GM12878 (cell line): Measurements from ENCODE around the gene PPT1. TPM values are rescaled to one million over a fixed set of nuclear protein-coding genes. Genes with fewer than 3 reads are reported as not detected.

Source experiments
- ATAC-seq: fragments of 200-7000 bp; cut with Tn5 transposase; 3 replicates; pipeline ENCODE4 v1.9.1; 2020; ENCODE audit warnings: mild to moderate bottlenecking, moderate library complexity
- BruUV-seq: library from RNA; stranded (reverse); fragments of 400-500 nt; replicated peaks from 2 replicates; lab custom pipeline; 2021; lab: Mats Ljungman, UMichigan
- CTCF ChIA-PET: fragments of 300-600 bp; sonication (Branson Sonifier 250); formaldehyde crosslinking; extraction: SDS; loops from one replicate; lab custom pipeline; 2021; ENCODE audit warnings: inconsistent platforms; lab: Yijun Ruan, JAX
- POLR2A ChIA-PET: fragments of 350-600 bp; formaldehyde crosslinking; extraction: SDS; loops from one replicate; lab custom pipeline; 2021; ENCODE audit warnings: inconsistent platforms; lab: Charles Lee
- RAD21 ChIA-PET: fragments of 300-600 bp; sonication (Branson Sonifier 250); formaldehyde crosslinking; loops from one replicate; lab custom pipeline; 2023; ENCODE audit warnings: antibody characterized with exemption; ENCODE audit not compliant: unreplicated experiment; lab: Charles Lee
- SMC1A ChIA-PET: fragments of 300-600 bp; sonication (Branson Sonifier 250); formaldehyde crosslinking; loops from one replicate; lab custom pipeline; 2023; ENCODE audit not compliant: unreplicated experiment, uncharacterized antibody; lab: Charles Lee
- DNase-seq: peaks from one replicate; pipeline ENCODE4 v3.0.0-alpha.2; 2011; ENCODE audit warnings: low read depth, low spot score
- FAIRE-seq: peaks from 3 replicates; lab custom pipeline; 2011; peaks lifted over from hg19 to GRCh38; lab: Jason Lieb, UNC
- H2AFZ ChIP-seq: 2 replicates; pipeline ENCODE4 v1.6.0; 2011; ENCODE audit warnings: low read depth, low read length, control low read depth; ENCODE audit not compliant: control insufficient read depth
- H3K27ac ChIP-seq: 2 replicates; pipeline ENCODE4 v1.5.1; 2011; ENCODE audit warnings: control low read depth; ENCODE audit not compliant: control insufficient read depth, insufficient read depth
- H3K27me3 ChIP-seq, 2 experiments: replicated peaks in 1 of 2; 2 replicates each; pipeline versions ENCODE4 v1.6.0 to v1.6.1; 2011; ENCODE audit warnings: low read length in 1 of 2; ENCODE audit not compliant: control insufficient read depth in 2 of 2, insufficient read depth in 2 of 2
- H3K36me3 ChIP-seq, 2 experiments: 2 replicates each; pipeline ENCODE4 v1.5.1; 2011; ENCODE audit warnings: low read length in 1 of 2; ENCODE audit not compliant: control insufficient read depth in 2 of 2, insufficient read depth in 2 of 2
- H3K4me1 ChIP-seq: 2 replicates; pipeline ENCODE4 v1.6.1; 2011; ENCODE audit warnings: mild to moderate bottlenecking, low read length, moderate library complexity, mixed read lengths; ENCODE audit not compliant: control insufficient read depth, insufficient read depth
- H3K4me2 ChIP-seq: 2 replicates; pipeline ENCODE4 v1.6.0; 2011; ENCODE audit warnings: control low read depth; ENCODE audit not compliant: control insufficient read depth, insufficient read depth
- H3K4me3 ChIP-seq: fragments of 200-600 bp; sonication (generic); 2 replicates; pipeline ENCODE4 v1.5.1; 2016
- H3K79me2 ChIP-seq: 2 replicates; pipeline ENCODE4 v1.6.0; 2011; ENCODE audit warnings: low read length; ENCODE audit not compliant: control insufficient read depth, insufficient read depth
- H3K9ac ChIP-seq: 2 replicates; pipeline ENCODE4 v1.8.0; 2011; ENCODE audit warnings: low read length, control low read depth, mixed read lengths; ENCODE audit not compliant: control insufficient read depth, insufficient read depth
- H3K9me3 ChIP-seq: replicated peaks from 3 replicates; pipeline ENCODE4 v1.5.1; 2011; ENCODE audit warnings: mild to moderate bottlenecking, low read length; ENCODE audit not compliant: control insufficient read depth, insufficient read depth
- H4K20me1 ChIP-seq: 2 replicates; pipeline ENCODE4 v1.6.0; 2011; ENCODE audit not compliant: control insufficient read depth, insufficient read depth
- ATF2 ChIP-seq: IDR thresholded peaks from 2 replicates; pipeline ENCODE4 v1.6.1; 2012; ENCODE audit warnings: low read length, inconsistent platforms
- BHLHE40 ChIP-seq, 2 experiments: fragments of 450-650 bp in 1 of 2; IDR thresholded peaks; 2 replicates each; pipeline ENCODE4 v1.6.1; 2011 to 2017; ENCODE audit warnings: low read depth in 2 of 2, borderline replicate concordance in 1 of 2, improper control_type of control experiment in 1 of 2, low read length in 1 of 2, mild to moderate bottlenecking in 1 of 2
- EZH2 ChIP-seq: IDR thresholded peaks from 2 replicates; pipeline ENCODE4 v1.6.1; 2012; ENCODE audit warnings: low read depth, mild to moderate bottlenecking, control low read depth, inconsistent platforms, low read length, borderline replicate concordance; ENCODE audit not compliant: control insufficient read depth
- MYC ChIP-seq: IDR thresholded peaks from 2 replicates; pipeline ENCODE4 v1.6.1; 2011; ENCODE audit warnings: mild to moderate bottlenecking, low read length, moderate library complexity, inconsistent platforms; ENCODE audit not compliant: insufficient read depth, insufficient replicate concordance, insufficient read length, severe bottlenecking
- RB1 ChIP-seq: fragments of 450-650 bp; formaldehyde crosslinking; IDR thresholded peaks from 2 replicates; pipeline ENCODE4 v1.6.1; 2017; ENCODE audit warnings: mild to moderate bottlenecking, borderline replicate concordance
- RCOR1 ChIP-seq: conservative IDR thresholded peaks from 2 replicates; pipeline ENCODE4 v1.6.1; 2012; ENCODE audit warnings: low read depth, low read length, improper control_type of control experiment
- SMARCA5 ChIP-seq: fragments of 450-650 bp; IDR thresholded peaks from 2 replicates; pipeline ENCODE4 v1.6.1; 2017; ENCODE audit warnings: mild to moderate bottlenecking
- TARDBP ChIP-seq: IDR thresholded peaks from 2 replicates; pipeline ENCODE4 v1.6.1; 2016; ENCODE audit warnings: borderline replicate concordance
- WGBS: methylation state at CpG from one replicate; pipeline ENCODE4 v1.1.6; 2016; ENCODE audit warnings: low lambda C conversion rate; ENCODE audit not compliant: insufficient replicate concordance, insufficient coverage; ENCODE audit errors: missing lambda C conversion rate; 5-methylcytosine and 5-hydroxymethylcytosine counted together
- in situ Hi-C: fragments of 300-500 bp; cut with MboI; formaldehyde crosslinking; loops from 9 replicates; pipeline ENCODE4 v1.14.3; 2018; ENCODE audit warnings: mixed read lengths
- intact Hi-C: fragments of 100-400 bp; cut with micrococcal nuclease; formaldehyde crosslinking; loops from one replicate; pipeline ENCODE4 v1.14.2; 2022; ENCODE audit not compliant: unreplicated experiment
- polyA plus RNA-seq, 11 experiments: library from polyadenylated mRNA; depleted of rRNA in 4 of 11; unstranded in 6 of 11; stranded (reverse) in 5 of 11; fragments of >200 nt; fragmentation: Nextera tagmentation in 4 of 11; fragmentation: Illumina TruSeq in 1 of 11; extraction: Ambion mirVana in 4 of 11; extraction: Trizol in 1 of 11; gene quantifications; 1 replicate in 1 of 11; 2 replicates in 10 of 11; pipeline versions ENCODE4 v1.2.1 to v1.2.3, GENCODE V29; 2011 to 2016; ENCODE audit warnings: inconsistent platforms in 2 of 11, missing spikeins in 2 of 11, low read depth in 1 of 11
- total RNA-seq, 4 experiments: library from RNA; depleted of rRNA in 3 of 4; stranded (reverse); fragments of >200 nt in 3 of 4; fragmentation: Illumina TruSeq in 1 of 4; extraction: Trizol in 1 of 4; gene quantifications; 2 replicates each; pipeline versions ENCODE4 v1.2.1 to v1.2.3, GENCODE V29; 2013 to 2021
- TF ChIP-seq, protein P1 (sequence below): fragments of 450-650 bp; formaldehyde crosslinking; IDR thresholded peaks from 2 replicates; pipeline ENCODE4 v1.5.0; 2022; ENCODE audit warnings: mild to moderate bottlenecking, missing genetic modification characterization

The PPT1 gene
- total and polyA plus RNA-seq, 10 of the 15 experiments (the other 5 are each of a cell fraction or from before 2014, with no cell fraction given) = 50.4 to 147 (median 103) TPM

- TF ChIP-seq, protein P1, sequence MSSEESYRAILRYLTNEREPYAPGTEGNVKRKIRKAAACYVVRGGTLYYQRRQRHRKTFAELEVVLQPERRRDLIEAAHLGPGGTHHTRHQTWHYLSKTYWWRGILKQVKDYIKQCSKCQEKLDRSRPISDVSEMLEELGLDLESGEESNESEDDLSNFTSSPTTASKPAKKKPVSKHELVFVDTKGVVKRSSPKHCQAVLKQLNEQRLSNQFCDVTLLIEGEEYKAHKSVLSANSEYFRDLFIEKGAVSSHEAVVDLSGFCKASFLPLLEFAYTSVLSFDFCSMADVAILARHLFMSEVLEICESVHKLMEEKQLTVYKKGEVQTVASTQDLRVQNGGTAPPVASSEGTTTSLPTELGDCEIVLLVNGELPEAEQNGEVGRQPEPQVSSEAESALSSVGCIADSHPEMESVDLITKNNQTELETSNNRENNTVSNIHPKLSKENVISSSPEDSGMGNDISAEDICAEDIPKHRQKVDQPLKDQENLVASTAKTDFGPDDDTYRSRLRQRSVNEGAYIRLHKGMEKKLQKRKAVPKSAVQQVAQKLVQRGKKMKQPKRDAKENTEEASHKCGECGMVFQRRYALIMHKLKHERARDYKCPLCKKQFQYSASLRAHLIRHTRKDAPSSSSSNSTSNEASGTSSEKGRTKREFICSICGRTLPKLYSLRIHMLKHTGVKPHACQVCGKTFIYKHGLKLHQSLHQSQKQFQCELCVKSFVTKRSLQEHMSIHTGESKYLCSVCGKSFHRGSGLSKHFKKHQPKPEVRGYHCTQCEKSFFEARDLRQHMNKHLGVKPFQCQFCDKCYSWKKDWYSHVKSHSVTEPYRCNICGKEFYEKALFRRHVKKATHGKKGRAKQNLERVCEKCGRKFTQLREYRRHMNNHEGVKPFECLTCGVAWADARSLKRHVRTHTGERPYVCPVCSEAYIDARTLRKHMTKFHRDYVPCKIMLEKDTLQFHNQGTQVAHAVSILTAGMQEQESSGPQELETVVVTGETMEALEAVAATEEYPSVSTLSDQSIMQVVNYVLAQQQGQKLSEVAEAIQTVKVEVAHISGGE (CRISPR knock-in tag) = no peak
- no peak for TF ChIP-seq RCOR1
- TF ChIP-seq, all 136 proteins: peak for 0
These were observed 2.5 kb downstream of the PPT1 start (continued) for GRCh38 chr1:40094466-40095110.

DNA sequence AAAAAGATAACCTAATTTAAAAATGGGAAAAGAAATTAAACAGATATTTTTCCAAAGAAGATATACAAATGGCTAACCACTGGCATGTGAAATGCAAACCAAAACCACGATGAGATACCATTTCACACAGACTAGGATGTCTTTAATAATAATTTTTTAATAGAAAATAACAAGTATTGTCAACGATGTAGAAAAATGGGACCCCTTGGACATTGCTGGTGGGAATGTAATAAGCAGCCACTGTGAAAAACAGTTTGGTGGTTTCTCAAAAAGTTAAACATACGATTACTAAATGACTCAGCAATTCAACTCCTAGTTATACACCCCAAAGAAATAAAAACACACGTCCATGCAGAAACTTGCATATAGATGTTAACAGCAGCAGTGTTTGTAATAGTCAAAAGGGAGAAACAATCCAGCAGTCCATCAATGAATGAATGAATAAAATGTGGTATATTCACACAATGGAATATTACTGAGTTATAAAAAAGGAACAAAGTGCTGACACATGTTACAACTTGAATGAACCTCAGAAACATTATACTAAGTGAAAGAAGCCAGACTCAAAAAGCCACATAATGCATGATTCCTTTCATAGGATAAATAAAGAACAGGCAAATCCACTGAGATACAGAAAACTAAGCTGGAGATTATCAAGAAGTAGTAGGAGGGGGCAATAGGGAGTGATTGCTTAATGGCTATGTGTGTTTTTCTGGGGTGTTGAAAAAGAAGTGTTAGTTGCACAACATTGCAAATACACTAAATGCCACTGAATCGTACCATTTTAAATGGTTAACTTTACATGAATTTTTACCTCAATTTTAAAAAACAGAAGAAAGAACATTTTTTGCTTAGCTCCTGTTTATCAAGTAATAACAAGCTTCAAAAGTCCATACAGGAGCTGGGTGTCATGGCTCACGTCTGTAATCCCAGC is 4.1 kb downstream of the PPT1 start:
- DNase-seq (no peak), ATAC-seq (no peak), FAIRE-seq (no peak)
- POLR2A ChIA-PET = no interaction called here
- Histone ChIP-seq H3K4me3 (no peak overlapping the region), H3K79me2 (peaks cover 6% of the 10 kb centered on the region), H2AFZ (no peak overlapping the region), H3K27ac (no peak overlapping the region), H3K36me3 (peaks cover 1 to 10% of the 10 kb centered on the region in 2 experiments), H3K9ac (no peak overlapping the region), H3K4me2 (no peak overlapping the region), H3K27me3 (no peaks in the 10 kb centered on the region), H3K9me3 (no peaks in the 10 kb centered on the region), H4K20me1 (no peaks in the 10 kb centered on the region), H3K4me1 (peaks cover 4% of the 10 kb centered on the region; the same call in 1 of the 2 replicates)
- intact Hi-C loops = loop anchor here (10.0 kb wide), 1 partner anchor 312 kb away; no protein-coding TSS in a partner anchor
- CTCF ChIA-PET = interaction anchor here (1.0 to 20.0 kb wide), 3 partner anchors 15 to 247 kb away, joined by 3 to 271 read pairs (median 13); no protein-coding TSS in a partner anchor
- TF ChIP-seq ATF2 (no peak), MYC (no peak), EZH2 (no peak), SMARCA5 (no peak), RB1 (no peak), TARDBP (no peak), BHLHE40 (IDR thresholded peaks at IDR 0.05; ENCODE audit: borderline replicate concordance in 1 of 2, low read depth in 2 of 2, low read length in 1 of 2) (no peak)
- TF ChIP-seq, protein P1 (CRISPR knock-in tag) = no peak
- BruUV-seq = no TSS peak
- SMC1A ChIA-PET = interaction anchor here (0.8 to 2.3 kb wide), 3 partner anchors 15 to 246 kb away, joined by 3 to 8 read pairs (median 5); no protein-coding TSS in a partner anchor
- RAD21 ChIA-PET = no interaction called here
- WGBS = 83% methylated on average over 6 of the region's 6 CpGs
- in situ Hi-C loops = no loop called here
